ENCODE results near the gene AKR1D1.
"Not testable (repeated sequence)": the region's sequence is repeated elsewhere in the genome, so short reads cannot be mapped to it uniquely, and the experiment has no call there.

Gene AKR1D1

DNA sequence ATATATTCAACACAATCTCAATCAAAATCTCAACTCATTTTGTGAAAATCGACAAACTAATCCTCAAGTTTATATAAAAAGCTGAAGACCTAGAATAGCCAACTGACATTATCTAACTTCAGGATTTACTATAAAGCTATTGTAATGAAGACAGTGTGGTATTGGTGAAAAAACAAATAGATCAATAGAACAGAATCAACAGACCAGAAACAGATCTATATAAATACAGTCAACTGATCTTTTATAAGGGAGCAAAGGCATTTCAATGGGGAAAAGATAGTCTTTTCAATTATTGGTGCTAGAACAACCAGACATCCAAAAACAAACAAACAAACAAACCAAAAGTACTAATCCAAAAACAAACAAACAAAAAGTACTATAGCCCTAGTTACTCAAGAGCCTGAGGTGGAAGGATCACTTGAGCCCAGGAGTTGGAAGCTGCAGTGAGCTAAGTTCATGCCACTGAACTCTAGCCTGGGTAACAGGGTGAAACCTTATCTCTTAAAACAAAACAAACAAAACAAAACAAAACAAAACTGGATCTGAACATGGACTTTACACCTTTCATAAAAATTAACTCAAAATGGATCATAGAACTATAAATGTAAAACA lies 26.6 kb upstream of the AKR1D1 start:
- no peak overlapping the region for H3K4me3 ChIP-seq (ENCODE audit: low read depth, low read length)
- no peak for DNase-seq (ENCODE audit: low read depth)
- TF ChIP-seq MYC (IDR thresholded peaks at IDR 0.05; ENCODE audit: low read depth, low read length) (no peak), POLR2A (IDR thresholded peaks at IDR 0.05; ENCODE audit: extremely low read depth, insufficient read length) (no peak)
- TF ChIP-seq, protein P1, sequence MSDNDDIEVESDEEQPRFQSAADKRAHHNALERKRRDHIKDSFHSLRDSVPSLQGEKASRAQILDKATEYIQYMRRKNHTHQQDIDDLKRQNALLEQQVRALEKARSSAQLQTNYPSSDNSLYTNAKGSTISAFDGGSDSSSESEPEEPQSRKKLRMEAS (IDR thresholded peaks at IDR 0.05; ENCODE audit: low read depth, low read length), result no peak
- TF ChIP-seq, protein P2, sequence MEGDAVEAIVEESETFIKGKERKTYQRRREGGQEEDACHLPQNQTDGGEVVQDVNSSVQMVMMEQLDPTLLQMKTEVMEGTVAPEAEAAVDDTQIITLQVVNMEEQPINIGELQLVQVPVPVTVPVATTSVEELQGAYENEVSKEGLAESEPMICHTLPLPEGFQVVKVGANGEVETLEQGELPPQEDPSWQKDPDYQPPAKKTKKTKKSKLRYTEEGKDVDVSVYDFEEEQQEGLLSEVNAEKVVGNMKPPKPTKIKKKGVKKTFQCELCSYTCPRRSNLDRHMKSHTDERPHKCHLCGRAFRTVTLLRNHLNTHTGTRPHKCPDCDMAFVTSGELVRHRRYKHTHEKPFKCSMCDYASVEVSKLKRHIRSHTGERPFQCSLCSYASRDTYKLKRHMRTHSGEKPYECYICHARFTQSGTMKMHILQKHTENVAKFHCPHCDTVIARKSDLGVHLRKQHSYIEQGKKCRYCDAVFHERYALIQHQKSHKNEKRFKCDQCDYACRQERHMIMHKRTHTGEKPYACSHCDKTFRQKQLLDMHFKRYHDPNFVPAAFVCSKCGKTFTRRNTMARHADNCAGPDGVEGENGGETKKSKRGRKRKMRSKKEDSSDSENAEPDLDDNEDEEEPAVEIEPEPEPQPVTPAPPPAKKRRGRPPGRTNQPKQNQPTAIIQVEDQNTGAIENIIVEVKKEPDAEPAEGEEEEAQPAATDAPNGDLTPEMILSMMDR (IDR thresholded peaks at IDR 0.05; ENCODE audit: low read depth, low read length), result no peak

DNA sequence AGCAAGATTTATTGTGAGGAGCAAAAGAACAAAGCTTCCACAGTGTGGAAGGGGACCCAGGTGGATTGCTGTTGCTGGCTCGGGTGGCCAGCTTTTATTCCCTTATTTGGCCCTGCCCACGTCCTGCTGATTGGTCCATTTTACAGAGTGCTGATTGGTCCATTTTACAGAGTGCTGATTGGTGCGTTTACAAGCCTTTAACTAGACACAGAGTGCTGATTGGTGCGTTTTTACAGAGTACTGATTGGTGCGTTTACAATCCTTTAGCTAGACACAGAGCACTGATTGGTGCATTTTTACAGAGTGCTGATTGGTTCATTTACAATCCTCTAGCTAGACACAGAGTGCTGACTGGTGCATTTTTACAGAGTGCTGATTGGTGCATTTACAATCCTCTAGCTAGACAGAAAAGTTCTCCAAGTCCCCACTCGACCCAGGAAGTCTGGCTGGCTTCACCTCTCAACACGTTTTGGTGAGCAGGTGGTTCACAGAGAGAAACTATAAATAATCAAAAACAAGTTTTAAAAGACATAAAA lies 24.5 kb upstream of the AKR1D1 start:
- not testable (repeated sequence) for DNase-seq (ENCODE audit: low read depth); H3K4me3 ChIP-seq (ENCODE audit: low read depth, low read length)

DNA sequence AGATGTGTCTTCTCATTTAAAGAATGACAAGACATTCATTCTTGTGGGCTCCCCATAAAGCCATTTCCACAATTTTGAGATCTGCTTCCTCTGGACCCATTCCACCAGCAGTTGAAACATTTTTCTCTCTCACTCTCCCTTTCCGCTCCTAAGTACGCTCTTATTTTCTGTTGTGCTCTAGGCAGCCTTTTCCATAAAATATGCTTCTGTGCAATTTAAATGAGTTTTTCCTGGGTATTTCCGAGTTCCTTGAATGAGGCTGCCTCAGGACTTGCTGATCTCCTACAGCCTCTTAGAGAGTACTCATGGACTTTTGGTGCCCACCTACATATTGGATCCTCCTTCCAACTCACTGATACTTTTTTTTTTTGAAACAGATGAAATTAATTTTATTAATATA lies 23.6 kb upstream of the AKR1D1 start:
- H3K4me3 ChIP-seq (ENCODE audit: low read depth, low read length), result no peak overlapping the region
- no peak for TF ChIP-seq MYC (IDR thresholded peaks at IDR 0.05; ENCODE audit: low read depth, low read length)
- TF ChIP-seq, protein P1 (IDR thresholded peaks at IDR 0.05; ENCODE audit: low read depth, low read length), result no peak
- TF ChIP-seq, protein P2 (IDR thresholded peaks at IDR 0.05; ENCODE audit: low read depth, low read length), result no peak
- no peak for DNase-seq (ENCODE audit: low read depth)

DNA sequence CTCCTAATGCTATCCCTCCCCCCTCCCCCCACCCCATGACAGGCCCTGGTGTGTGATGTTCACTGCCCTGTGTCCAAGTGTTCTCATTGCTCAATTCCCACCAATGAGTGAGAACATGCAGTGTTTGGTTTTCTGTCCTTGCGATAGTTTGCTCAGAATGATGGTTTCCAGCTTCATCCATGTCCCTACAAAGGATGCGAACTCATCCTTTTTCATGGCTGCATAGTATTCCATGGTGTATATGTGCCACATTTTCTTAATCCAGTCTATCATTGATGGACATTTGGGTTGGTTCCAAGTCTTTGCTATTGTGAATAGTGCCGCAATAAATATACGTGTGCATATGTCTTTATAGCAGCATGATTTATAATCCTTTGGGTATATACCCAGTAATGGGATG lies 20.6 kb upstream of the AKR1D1 start:
- DNase-seq (ENCODE audit: low read depth); H3K4me3 ChIP-seq (ENCODE audit: low read depth, low read length): not testable (repeated sequence)

DNA sequence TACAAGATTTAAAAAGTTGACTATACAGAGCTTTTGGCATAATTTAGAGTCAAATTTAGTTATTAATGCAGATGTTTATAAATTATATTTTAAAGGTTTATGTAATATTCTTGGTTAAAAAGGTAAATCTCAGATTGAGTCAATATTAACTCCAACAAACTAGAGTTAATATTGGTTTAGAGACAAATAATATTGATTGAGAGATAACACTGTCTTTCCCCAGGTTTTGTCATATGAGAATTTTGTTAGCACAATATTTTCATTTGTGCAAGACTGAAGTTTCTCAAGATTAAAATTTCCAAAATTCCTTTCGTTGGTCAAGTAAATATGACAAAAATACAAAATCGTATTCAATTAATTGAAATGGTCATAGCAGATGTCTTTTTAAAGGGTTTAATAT lies 12.9 kb upstream of the AKR1D1 start:
- no peak overlapping the region for H3K4me3 ChIP-seq (ENCODE audit: low read depth, low read length)
- no peak for DNase-seq (ENCODE audit: low read depth)
- TF ChIP-seq, protein P2 (IDR thresholded peaks at IDR 0.05; ENCODE audit: low read depth, low read length), result no peak
- TF ChIP-seq POLR2A (IDR thresholded peaks at IDR 0.05; ENCODE audit: extremely low read depth, insufficient read length) (no peak), MYC (IDR thresholded peaks at IDR 0.05; ENCODE audit: low read depth, low read length) (no peak)
- TF ChIP-seq, protein P1 (IDR thresholded peaks at IDR 0.05; ENCODE audit: low read depth, low read length), result no peak

DNA sequence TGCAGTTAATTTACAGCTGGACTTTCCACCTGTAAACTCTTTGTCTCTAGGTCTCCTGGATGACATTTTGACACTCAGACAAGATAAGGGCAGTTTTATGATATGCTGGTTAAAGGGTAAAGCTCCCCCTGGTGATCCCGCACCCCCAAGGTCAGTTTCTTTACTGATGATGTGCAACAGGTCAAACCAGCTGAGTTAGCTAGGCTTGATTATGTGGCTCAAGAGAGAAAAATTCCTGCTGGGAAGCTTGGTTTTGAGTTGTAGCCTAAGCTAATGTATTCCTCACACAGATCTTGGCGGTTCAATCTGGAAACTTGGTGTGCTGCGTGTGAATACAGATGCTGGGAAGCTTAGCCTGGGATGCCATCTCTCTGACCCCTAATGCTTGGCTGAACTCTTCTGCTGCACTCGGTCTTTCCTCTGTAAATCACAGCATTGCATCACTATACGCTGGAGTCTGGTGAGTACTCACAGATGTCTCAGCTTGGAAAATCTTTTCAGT lies 11.4 kb upstream of the AKR1D1 start:
- DNase-seq (ENCODE audit: low read depth), result no peak
- TF ChIP-seq MYC (IDR thresholded peaks at IDR 0.05; ENCODE audit: low read depth, low read length), result no peak
- TF ChIP-seq, protein P2 (IDR thresholded peaks at IDR 0.05; ENCODE audit: low read depth, low read length), result no peak
- no peak for TF ChIP-seq POLR2A (IDR thresholded peaks at IDR 0.05; ENCODE audit: extremely low read depth, insufficient read length)
- TF ChIP-seq, protein P1 (IDR thresholded peaks at IDR 0.05; ENCODE audit: low read depth, low read length), result no peak
- H3K4me3 ChIP-seq (ENCODE audit: low read depth, low read length), result no peak overlapping the region

DNA sequence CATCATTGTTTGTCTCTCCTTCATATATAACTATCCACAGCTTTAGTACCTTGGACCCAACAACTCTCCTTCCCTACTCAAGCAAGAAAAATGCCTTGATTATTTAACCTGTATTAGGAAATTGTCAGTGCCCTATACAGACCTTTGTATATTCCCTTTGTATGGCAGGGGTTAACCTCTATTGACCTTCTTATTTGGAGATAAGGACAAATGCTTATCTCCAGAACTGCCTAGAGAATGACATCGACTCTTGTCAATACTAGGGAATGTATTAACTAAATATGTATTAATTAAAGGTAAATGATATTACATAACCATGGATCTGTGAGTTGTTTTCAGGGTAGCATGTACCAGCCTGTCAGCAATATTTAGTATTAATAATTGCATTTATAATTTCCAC lies 10.4 kb upstream of the AKR1D1 start:
- no peak overlapping the region for H3K4me3 ChIP-seq (ENCODE audit: low read depth, low read length)
- no peak for DNase-seq (ENCODE audit: low read depth)
- TF ChIP-seq MYC (IDR thresholded peaks at IDR 0.05; ENCODE audit: low read depth, low read length) (no peak), POLR2A (IDR thresholded peaks at IDR 0.05; ENCODE audit: extremely low read depth, insufficient read length) (no peak)
- TF ChIP-seq, protein P2 (IDR thresholded peaks at IDR 0.05; ENCODE audit: low read depth, low read length), result no peak
- TF ChIP-seq, protein P1 (IDR thresholded peaks at IDR 0.05; ENCODE audit: low read depth, low read length), result no peak
